Activated effector memory CD4-positive, alpha-beta T cell treated with Interleukin-2 at 50 U/mL for 16 hours (primary cell): ENCODE results near the gene B3GALT6.

Experiments
- DNase-seq: peaks from one replicate; pipeline ENCODE4 v3.0.0-alpha.2; 2020

Gene B3GALT6

DNA sequence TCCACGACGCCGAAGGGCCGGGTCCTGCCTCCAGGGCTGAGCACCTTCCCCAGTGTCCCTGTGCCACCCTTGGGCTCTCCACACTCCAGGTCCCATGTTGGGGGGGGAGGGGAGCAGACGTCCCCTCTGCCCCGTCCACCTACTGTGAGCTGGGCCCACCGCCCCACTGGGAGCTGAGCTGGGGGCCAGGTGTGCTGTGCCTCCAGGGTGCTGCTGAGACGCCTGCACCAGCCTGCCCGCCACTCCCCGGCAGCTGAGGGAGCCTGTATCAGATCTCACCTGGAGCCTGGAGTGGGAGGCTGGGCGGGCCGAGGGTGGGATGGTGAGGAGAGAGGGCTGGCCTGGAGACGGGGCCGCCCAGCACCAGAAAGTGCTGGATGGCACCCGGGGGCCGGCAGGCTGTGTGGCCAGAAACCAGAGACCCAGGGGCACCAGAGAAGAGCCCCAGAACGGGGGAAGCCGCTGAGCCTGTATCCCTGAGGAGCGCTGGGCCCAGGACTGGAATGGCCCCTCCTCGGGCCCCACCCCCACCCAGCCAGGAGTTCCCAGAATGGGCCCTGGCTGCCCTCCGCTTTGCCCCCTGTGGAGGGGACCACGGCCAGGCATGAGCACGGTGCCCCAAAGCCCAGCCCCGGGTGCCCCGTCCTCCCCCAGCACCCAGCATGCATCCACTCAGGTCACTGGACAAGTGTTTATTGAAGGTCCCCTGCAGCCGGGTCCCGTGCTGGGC, 29.0 kb upstream of the B3GALT6 start:
- no peak for DNase-seq

DNA sequence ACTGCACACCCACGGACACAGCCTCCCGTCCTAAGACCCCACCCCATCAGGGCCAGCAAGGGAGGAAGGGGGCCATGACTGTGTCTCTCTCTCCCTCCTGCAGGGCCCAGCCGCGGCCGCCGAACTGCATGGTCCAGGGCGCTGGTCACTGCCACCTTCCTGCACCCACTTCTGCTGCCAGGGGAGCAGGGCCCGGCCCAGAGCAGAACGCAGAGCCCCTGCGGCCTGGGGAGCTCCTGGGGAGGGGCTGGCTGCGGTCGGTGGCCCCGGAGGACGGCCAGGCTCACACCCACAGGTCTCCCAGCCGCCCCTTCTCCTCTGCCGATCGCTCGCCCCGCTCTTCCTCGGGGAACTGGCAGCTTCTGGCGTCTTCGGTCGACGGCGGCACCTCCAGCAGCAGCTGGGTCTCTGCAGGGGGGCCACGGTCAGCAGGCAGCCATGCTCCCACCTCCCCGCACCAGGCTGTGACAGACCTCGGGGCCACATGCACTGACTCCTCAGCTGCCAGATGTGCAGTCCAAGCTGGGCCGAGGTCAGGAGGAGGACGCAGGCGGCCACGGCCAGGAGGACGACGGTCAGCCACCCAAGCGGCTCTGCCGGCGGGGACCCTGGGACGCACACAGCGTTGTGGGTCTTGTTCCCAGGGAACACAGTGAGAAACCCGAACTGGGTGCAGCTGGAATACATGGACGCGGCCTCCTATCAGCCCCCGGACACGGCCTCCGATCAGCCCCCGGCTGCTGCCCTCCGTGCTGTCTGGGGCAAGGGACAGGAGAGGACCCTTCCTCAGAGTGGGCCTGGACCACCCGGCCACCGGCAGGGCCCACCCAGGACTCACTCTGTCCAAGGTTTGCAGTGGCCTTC, 28.2 kb upstream of the B3GALT6 start:
- DNase-seq, result no peak

DNA sequence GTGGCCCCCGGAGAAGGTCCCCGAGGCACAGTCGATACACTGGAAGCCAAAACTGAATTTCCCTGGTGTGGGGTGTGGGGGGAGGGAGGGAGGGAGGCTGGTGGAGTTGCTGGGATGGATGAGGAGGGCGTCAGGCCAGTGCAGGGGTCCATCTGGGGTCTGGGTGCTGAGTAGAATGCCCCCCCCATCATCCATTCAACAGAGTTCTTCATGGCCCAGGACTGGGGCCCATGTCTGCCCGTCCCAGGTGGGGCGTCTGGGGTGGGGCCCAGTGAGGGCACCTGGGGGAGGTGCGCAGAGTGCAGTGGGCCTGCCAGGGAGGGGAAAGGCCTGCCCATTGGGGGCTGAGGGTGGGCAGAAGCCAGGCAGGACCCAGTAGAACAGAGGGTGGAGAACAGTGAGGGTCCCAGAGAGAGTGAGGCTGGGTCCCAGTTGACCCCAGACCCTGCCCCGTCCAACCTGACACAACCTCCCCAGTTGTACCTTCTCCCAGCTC, 27.6 kb upstream of the B3GALT6 start:
- no peak for DNase-seq

DNA sequence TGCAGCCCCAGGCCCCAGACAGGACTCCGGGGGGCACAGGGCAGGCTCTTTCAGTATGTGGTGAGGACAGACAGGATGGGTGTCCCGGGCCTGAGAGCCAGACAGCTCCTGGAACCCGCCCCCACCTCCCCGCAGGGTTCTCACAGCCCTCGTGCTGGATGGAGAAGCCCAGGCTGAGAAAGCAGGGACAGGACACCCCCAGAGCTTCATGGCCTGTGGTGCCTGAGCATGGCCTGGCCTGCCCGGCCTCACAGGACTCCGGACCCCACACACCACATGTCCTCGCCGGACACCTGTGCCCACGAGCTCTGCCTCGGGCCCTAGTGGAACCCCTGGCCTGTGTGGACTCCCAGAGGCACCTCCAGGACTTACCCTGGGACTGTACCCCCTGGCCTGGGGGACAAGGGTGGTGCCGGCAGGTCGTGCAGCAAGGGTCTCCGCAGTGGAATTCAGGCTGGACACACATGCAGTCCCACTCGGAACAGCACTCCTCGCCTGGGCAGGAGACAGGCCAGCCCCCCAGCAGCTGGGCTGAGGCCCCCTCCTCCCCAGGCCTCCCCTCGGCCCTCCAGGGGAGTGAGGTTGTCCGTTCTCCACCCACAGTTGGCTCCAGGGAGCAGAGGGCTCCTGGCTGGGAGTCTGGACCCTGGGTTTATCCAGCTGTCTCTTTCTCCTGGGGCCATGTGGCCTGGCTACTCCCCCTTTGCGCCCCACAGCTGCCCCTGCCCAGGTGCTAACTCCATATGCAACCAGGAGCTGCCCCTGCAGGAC, 26.9 kb upstream of the B3GALT6 start:
- DNase-seq, result no peak

DNA sequence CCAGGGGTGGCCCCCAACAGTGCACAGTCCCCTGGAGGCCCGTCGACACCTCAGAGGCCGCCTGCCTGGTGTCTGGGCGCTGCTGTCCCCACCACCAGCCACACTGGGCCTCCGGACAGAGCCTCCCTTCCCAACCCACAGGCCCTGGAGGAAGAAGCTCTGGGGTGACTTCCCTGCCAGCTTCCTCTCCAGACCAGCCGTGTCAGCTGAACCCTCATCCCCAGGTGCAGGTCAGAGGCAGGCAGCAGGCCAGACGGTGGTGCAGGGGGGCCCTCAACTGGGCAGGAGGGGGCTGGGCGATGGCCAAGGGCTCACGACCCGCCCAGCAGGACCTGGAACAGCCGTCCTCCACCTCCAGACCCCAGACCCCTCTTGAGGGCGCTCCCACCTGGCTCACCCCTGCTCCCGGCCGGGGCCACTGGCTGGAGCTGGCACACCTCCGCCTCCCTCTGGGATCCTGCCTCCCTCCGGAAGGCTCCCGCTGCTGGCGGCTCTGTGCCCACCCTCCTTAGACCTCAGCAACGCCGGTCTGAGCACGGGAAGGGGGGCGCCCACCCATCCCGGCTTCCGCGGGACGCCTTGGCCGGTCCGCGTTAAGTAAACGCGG, 26.2 kb upstream of the B3GALT6 start:
- DNase-seq, result no peak

DNA sequence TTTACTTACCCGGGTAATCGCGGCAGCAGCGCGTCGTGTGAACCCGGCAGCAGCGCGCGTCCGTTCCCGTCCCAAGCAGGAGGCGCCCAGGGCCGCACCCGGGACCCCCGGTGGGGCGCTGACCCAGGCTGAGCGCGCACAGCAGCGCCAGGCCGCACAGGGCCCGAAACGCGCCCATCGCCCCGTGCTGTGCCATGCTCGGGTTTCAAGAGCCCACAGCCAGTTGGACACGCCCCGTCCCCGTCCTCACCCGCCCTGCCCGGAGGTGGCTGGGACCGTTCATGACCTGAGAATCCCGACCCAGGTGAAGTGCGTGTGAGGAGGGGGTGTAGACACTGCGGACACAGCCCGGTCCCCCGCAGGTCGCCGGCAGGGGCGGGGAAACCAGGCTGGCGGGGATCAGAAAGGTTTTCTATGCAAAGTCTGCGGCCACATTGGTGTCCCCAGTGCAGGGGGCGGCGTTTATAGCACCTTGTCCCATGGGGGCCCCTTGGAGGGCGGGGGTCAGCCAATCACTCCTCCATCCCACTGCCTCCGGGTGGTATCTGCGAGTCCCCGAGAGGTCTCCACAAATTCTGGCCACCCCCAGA, 25.6 kb upstream of the B3GALT6 start, which contains the start of gene TNFRSF18:
Gene TNFRSF18 (minus strand): TSS at position 217 of the 590 bp plus-strand sequence. CDS start 21 bp downstream, at position 196.
- peak; percentile 36 for DNase-seq

DNA sequence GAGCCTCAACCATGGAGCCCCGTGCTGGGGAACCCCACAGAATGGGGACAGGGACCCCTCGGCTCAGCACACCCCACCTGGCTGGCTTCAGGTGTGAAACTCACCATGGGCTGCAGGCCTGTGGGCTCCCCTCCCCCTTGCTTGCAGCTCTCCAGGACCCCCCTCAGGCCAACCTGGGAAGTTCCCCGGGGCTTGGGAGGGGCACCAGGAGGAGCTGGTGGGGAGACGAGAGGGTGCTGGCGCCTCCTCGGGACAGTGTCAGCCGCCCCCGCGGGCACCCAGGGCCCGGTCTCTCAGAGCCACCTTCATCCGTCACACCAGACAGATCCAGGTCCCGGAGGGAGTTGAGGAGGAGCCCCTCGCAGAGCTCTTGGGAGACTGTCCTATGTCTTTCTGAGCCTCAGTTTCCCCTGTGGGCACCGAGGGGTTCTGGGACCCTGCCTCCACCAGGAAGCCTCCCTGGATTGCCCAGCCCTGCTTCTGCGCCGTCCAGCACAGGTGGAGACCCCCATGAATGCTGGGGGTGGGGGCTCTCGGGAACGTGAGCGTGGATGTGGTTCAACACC, 25.0 kb upstream of the B3GALT6 start:
- no peak for DNase-seq

DNA sequence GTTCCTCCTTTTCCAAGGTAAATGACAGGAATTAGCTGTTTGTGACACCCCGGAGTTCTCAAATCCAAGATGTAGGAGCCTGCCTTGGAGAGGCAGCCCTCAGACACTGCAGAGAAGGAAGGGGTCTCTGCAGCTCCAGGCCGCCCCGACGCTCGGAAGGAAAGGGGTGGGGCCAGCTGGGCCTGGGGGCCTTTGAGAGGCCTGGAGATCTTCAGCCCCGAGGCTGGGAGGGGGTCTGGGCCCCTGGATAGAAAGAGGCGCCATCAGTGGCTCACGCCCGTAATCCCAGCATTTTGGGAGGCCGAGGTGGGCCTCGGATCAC, 24.5 kb upstream of the B3GALT6 start:
- DNase-seq, result no peak

DNA sequence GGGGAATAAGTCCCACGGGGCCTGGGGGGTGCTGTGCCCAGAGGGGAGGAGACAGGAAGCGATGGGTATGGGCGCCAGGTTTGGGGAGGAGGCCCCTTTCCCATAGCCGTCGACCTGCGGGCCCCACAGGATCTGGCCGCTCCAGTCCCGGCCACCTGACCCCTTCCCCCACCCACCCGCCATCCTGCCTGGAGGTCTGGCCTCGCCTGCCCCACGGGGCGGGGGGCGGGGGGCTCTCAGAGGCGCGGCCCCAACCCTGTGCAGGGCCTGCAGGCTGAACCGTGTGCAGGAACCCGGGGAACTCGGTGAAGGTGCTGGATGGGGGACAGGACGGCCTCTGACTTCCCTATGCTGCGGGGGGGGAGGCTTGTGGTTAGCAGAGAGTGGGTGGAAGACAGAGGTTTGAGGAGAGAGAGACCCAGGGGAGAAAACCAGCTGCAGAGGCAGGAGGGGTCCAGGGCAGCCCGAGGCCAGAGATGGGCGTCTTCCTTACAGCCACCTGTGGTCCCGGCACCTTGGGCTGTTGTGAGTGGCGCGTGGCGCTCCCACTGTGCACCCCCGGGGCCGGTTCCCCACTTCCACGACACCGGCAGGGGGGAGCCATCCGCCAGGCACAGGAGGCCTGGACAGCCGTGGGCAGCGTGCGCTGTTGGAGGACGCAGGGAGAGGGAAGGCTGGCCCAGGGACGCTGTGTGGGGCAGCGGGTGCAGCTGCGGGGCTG, 23.2 kb upstream of the B3GALT6 start:
- DNase-seq, result peak; percentile 37

DNA sequence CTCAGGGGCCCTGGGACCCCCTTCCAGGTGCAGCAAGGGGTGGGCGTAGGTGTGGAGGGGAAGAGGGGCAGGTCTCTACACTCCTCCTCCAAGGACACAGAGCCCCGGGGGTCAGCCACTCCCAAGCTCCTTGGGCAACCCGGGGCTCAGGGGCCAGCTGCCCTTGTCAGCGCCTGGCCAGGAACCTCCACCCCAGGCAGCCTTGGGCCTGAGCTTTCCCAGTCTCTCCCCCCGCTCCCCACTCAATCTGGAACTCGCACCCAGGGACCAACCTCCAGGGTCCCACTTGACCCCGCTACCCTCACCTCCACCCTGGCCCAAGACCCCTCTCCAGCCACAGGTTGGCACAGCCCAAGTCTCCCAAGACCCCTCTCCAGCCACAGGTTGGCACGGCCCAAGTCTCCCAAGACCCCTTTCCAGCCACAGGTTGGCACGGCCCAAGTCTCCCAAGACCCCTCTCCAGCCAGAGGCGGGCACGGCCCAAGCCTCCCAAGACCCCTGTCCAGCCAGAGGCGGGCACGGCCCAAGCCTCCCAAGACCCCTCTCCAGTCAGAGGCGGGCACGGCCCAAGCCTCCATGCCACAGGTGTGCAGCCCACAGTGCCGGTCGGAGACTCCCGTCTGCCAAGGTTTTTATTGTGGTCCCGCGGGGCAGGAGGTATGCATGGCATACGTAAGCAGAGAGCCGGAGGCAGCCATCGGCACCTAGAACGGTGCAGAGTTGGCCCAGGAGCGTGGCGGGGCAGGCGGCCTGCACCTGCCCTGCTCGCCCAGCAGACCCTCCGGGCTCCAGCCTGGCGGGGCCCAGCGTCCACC, 21.1 kb upstream of the B3GALT6 start:
- no peak for DNase-seq

DNA sequence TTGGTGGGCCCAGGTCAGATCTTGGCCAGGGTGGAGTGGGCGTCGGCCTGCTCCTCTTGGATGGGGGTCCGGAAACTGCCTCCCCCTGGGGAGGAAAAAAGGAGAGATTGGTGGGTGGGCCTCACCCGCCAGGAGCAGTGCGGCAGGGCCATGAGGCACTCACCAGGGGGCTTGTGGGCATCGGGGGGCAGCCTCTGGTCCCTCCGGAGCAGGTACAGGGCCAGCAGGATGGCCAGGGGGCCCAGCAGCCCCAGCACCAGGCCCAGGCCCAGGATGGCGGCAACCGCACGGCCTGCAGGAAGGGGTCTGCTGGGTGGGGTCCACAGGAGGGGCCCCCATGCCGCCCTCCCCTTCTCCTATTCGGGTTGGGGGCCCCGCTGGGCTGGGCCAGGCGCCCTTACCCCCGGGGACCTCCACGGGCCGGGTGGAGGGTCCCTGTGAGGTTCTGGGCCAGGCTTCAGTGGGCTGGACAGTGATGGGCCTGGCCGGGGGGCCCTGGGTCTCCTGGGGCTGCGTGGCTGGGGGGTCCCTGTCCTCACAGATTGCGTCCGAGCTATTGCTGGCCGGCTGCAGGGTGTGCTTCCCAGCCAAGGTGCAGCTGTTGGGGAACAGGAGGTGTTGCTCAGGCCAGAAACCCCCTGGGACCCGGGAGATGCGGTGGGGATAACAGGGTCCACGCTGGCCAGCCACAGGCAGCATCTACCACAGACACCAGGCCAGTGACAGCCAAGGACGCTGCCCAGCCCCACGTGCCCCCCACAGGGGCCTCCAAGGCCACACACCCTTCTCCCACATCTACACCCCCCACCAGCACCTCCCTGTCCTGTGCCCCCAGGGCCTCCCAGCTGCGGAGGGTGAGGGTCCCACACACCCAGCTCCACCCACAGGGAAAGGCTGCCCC, 20.2 kb upstream of the B3GALT6 start:
- DNase-seq, result no peak

DNA sequence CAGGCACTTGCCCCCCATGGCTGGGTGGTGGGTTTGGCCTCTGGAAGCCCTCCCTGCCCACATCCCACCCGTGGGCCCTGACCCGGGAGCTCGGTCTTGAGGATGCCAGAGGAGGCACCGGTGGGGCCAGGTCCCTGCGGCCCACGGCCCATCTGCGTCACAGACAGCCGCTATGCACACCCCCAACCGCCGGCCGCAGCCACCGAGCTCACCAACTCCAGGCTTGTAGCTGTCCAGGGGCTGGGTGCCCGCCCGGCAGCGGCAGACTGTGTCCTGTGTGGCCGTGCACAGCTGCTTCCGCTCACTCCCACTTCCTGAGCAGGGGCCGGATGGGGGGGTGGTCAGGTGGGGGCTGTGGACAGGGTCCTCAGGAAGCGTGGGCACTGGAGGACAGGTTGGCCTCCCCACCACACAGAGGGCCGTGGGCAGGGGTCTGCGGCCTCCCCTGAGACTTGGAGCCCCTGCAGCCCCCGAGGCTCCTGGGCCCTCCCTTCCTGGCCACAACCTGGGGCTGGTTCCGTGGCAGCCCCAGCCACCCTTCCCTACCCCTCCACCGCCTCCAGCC, 19.2 kb upstream of the B3GALT6 start:
- DNase-seq, result peak; percentile 29

DNA sequence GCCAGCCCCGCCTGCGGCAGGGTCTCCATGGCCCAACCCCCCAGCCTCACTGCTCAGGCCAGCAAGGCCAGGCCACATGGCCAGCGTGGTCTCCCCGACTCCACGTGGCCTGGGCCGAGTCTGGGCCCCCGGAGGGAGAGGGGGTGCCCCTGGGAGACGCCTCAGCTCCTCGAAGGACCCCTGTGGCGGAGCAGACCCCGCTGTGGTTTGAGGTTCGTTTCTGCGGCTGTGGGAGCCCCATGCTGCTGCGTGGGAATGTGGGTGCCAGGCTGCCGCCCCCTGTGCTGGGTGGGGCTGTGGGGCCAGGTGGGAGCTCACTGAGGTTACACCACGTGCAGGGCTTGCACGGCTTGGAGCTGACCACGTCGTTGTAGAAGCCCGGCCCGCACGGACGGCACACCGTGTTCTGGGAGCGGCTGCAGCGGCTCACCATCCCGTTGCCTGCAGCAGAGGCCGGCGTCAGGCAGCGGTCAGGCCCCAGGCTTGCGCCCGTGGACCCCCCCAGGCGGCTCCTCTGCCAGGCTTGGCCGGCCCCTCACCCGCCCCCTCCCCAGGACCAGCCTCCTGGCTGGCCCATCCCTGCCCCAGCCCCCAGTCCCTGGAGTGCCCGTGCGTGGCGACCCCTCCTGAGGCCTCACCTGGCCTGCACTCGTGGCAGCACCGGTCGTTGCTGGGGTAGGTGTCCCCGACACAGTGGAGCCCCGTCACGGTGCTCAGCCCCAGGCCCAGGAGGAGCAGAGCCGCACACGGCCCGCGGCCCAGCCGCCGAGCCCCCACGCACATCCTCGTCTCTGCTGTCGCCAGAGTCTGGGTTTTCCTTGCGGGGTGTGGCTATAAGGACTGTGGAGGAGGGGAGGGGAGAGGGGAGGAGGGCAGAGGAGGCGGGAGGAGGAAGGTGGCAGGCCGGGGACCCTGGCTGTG, 18.4 kb upstream of the B3GALT6 start, which contains the start of gene TNFRSF4:
Gene TNFRSF4 (minus strand): TSS at position 809 of the 921 bp plus-strand sequence. CDS start 26 bp downstream, at position 783.
- no peak for DNase-seq

DNA sequence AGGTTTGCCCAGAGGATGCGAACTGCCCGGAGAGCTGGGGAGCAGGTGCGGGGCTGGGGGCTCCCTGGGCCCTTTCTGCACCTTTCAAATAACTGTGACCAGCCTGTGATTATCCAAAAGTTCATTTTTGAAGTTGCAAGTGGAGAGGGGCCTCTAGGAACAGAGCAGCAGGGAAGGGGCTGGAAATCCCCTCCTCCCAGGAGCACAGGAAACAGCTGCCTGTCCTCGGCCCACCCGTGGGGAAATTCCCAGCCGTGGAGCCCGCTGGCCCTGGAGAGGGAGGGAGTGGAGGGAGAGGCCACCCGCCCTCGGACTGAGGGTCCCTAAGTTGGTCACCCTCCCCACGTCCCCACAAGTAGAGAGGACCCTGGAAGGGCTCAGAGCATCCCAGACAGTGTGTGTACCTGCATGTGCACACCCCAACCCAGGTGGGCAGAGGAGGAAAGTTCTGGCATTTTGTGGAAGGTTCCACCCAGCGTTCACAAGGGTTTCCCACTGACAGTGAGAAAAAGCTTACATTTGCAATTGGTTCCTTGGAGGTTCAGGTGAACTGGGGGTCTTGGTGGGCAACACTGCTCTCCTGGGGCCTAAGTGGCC, 16.9 kb upstream of the B3GALT6 start:
- DNase-seq, result no peak

DNA sequence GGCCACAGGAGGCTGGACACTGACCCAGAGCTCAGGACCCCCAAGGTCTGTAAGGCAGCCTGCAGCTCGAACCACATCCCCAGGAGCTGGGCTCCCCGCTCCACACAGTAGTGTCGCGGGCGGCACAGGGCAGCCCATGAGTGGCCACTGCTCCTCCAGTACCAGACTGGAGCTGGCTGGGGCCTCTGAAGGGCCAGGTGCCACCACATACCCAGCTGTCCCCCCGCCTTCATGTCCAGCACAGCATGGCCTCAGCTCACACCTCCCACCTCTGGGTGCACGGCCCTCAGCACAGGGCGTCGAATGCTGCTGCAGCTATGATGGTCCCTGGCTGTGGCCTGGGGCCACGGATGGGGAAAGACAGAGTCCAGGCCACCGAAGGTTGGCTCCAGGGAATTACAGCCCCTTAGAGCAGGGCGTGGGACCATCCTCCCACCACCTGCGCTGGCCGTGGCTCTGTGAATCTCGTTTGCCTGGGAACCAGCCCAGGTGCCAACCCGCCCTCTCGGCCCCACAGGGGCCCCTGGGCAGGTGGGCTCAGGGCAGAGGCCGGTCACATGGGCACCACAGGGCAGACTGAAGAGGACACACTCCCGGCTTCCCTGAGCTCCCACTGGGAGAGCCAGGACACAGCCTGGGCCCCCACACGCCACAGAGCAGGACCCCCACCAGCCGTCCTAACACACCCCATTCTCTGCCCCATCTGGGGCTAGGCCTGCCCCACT, 16.0 kb upstream of the B3GALT6 start:
- no peak for DNase-seq

DNA sequence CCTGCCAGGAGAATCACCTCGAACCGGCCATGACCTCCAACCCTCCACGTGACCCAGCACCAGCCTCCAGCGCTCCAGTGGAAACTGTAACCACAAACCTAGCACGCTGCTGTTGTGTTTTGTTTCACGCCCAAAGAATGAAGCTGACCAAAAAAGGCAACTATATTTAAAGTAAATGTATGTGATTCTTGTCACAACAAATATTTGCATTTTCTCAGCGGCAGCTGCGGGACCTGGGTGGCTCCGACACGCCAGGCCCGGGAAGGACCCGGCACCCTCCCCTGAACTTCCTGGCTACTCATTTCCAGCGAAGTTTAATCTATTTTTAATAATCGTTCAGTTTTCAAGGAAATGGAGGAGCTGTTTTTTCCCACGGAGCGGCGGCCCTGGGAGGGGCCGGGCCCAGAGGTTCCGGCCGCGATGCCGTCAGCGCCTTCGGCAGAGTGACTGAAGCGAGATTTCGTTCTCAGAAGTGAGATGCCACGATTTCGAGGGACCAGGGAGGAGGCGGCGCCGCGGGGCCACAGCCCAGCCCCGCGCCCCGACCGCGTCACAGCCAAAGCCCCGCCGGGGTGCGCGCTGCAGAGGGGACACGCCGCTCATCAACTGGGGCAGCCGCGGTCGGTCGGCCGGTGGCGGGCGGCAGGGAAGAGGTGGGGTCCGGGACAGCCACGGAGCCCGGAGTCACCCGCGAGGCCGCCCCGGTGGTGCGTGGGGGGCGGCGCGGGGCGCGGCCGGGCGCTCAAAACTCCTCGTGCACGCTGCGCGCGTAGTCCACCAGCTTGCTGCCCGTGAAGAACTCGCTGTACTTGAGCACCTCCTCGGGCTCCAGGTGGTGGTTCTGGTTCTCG, 15.0 kb upstream of the B3GALT6 start:
- DNase-seq, result peak; percentile 70
